PFSK-1 (cell line): ENCODE results near the gene PLD5.

Experiments
- POLR2AphosphoS5 ChIP-seq: IDR thresholded peaks from 2 replicates; pipeline ENCODE4 v1.6.1; 2012; ENCODE audit warnings: low read depth, mild to moderate bottlenecking, control low read depth, low read length, moderate library complexity
- TAF1 ChIP-seq: IDR thresholded peaks from 2 replicates; pipeline ENCODE4 v1.6.1; 2012; ENCODE audit warnings: low read length, control low read depth, borderline replicate concordance; ENCODE audit not compliant: insufficient read depth

DNA sequence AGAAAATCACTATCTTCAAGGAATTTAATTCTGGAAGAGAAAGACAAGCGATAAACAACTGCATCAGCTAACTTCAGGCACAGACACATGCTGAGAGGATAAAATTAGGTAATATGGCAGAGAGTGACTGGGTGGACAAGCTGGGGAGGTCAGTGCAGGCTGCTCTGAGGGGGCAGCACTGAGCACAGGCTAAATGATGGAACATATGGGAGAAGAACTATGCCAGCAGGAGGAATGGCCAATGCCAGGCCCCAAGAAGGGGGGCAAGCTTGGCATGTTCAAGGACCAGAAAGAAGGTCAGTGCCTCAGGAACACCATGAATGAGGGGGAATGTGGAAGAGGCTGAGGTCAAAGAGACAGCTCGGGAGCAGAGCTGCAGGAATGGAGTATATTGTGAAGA lies 334.9 kb downstream of the PLD5 start:
- TF ChIP-seq TAF1 (no peak), POLR2AphosphoS5 (no peak)
